Retina (tissue), 1 donor: ENCODE measurements around the gene ADARB2.
A peak's percentile ranks its signal among the peaks of the same experiment; 100 is the strongest.
"Not testable (repeated sequence)": the region's sequence is repeated elsewhere in the genome, so short reads cannot be mapped to it uniquely, and the experiment has no call there.

Experiments
- DNase-seq: peaks from one replicate; pipeline ENCODE4 v3.0.0-alpha.2; 2016

ADARB2 gene

GRCh38 chr10:1328161-1328823 is 409.0 kb downstream of the ADARB2 start:
- no peak for DNase-seq

- DNase-seq, result no peak
These were observed 409.6 kb downstream of the ADARB2 start for GRCh38 chr10:1327759-1328158.

GRCh38 chr10:1326514-1326913 is 410.8 kb downstream of the ADARB2 start:
- not testable (repeated sequence) for DNase-seq

- DNase-seq, result no peak
These were observed 412.4 kb downstream of the ADARB2 start for GRCh38 chr10:1324903-1325302.

- no peak for DNase-seq
These were observed 413.4 kb downstream of the ADARB2 start for GRCh38 chr10:1323951-1324350.

GRCh38 chr10:1320739-1321320 is 416.5 kb downstream of the ADARB2 start:
- DNase-seq, result no peak

- DNase-seq, result no peak
These were observed 420.5 kb downstream of the ADARB2 start for GRCh38 chr10:1316809-1317143.

GRCh38 chr10:1316121-1316808 is 421.1 kb downstream of the ADARB2 start:
- peak; percentile 60 for DNase-seq

- peak; percentile 59 for DNase-seq
These were observed 422.1 kb downstream of the ADARB2 start for GRCh38 chr10:1315178-1315577.

GRCh38 chr10:1311726-1312125 is 425.6 kb downstream of the ADARB2 start:
- no peak for DNase-seq

GRCh38 chr10:1310271-1310789 is 427.0 kb downstream of the ADARB2 start:
- DNase-seq, result no peak

- DNase-seq, result no peak
These were observed 427.6 kb downstream of the ADARB2 start for GRCh38 chr10:1309617-1310270.

GRCh38 chr10:1308962-1309616 is 428.2 kb downstream of the ADARB2 start:
- DNase-seq, result no peak

GRCh38 chr10:1308173-1308961 is 429.0 kb downstream of the ADARB2 start:
- no peak for DNase-seq

GRCh38 chr10:1301143-1301542 is 436.2 kb downstream of the ADARB2 start:
- DNase-seq, result no peak

GRCh38 chr10:1300218-1300617 is 437.1 kb downstream of the ADARB2 start:
- DNase-seq, result no peak

GRCh38 chr10:1299041-1299726 is 438.1 kb downstream of the ADARB2 start:
- no peak for DNase-seq

GRCh38 chr10:1297566-1298301 is 439.6 kb downstream of the ADARB2 start:
- DNase-seq, result no peak

GRCh38 chr10:1295756-1296480 is 441.4 kb downstream of the ADARB2 start:
- no peak for DNase-seq

- DNase-seq, result no peak
These were observed 442.6 kb downstream of the ADARB2 start for GRCh38 chr10:1294748-1295147.
